Kidney epithelial cell (primary cell): Measurements from ENCODE around the gene SEMA3G. TPM values are rescaled to one million over a fixed set of nuclear protein-coding genes. Genes with fewer than 3 reads are reported as not detected.
A peak's percentile ranks its signal among the peaks of the same experiment; 100 is the strongest.

Experiments
- DNase-seq: peaks from one replicate; pipeline ENCODE4 v3.0.0-alpha.2; 2010; ENCODE audit warnings: low read depth
- H3K27me3 ChIP-seq: 2 replicates; pipeline ENCODE4 v1.6.0; 2011; ENCODE audit warnings: low read length; ENCODE audit not compliant: control insufficient read depth, insufficient read depth
- H3K36me3 ChIP-seq: 2 replicates; pipeline ENCODE4 v1.5.1; 2011; ENCODE audit warnings: low read length; ENCODE audit not compliant: control insufficient read depth, insufficient read depth
- H3K4me3 ChIP-seq: 2 replicates; pipeline ENCODE4 v1.5.1; 2011; ENCODE audit warnings: low read depth, mild to moderate bottlenecking, control low read depth, low read length
- total RNA-seq: library from RNA; depleted of rRNA; stranded (reverse); fragments of >200 nt; gene quantifications from 2 replicates; pipeline ENCODE4 v1.2.3, GENCODE V29; 2015
- TF ChIP-seq, protein P1 (sequence below): IDR thresholded peaks from 2 replicates; pipeline ENCODE4 v1.5.1; 2011; ENCODE audit warnings: mild to moderate bottlenecking, moderate library complexity, low read length, control low read depth, inconsistent platforms; ENCODE audit not compliant: insufficient read depth, poor library complexity, severe bottlenecking

The SEMA3G gene
- total RNA-seq, 1 donor from 2014 or later, result 0.21 TPM

DNA sequence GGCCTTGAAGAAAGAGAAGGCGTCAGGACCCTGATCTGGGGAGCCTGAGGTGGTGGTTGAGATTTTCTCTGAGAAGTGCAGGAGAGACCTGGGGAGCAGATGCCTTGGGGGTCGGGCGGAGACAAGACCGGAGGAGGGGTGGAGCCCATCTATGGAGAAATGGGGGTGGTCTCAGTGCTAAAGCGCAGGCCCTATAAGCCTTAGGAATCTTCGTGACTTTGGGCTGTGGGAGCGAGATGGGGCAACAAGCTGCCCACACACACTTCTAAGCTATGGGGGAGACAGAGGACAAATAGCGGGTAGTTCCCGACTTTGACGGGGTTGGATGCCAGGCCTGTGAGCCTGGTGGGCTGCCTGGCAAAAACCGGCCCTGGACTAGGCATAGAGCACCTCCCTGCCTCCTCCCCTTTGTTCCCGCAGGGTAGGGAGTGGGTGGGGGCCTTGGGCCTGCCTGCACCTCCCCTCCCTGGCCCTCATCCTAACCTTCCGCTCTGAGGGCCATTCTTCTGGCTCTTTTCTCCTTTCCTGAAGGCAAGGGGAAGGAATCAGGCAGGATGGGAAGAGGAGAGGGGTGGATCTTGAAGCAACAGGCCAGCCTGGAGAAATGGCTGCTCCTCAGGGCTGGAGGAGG, 11.4 kb upstream of the SEMA3G start:
- TF ChIP-seq, protein P1, sequence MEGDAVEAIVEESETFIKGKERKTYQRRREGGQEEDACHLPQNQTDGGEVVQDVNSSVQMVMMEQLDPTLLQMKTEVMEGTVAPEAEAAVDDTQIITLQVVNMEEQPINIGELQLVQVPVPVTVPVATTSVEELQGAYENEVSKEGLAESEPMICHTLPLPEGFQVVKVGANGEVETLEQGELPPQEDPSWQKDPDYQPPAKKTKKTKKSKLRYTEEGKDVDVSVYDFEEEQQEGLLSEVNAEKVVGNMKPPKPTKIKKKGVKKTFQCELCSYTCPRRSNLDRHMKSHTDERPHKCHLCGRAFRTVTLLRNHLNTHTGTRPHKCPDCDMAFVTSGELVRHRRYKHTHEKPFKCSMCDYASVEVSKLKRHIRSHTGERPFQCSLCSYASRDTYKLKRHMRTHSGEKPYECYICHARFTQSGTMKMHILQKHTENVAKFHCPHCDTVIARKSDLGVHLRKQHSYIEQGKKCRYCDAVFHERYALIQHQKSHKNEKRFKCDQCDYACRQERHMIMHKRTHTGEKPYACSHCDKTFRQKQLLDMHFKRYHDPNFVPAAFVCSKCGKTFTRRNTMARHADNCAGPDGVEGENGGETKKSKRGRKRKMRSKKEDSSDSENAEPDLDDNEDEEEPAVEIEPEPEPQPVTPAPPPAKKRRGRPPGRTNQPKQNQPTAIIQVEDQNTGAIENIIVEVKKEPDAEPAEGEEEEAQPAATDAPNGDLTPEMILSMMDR, result no peak
- no peak for DNase-seq
- H3K36me3 ChIP-seq, result no peaks in the 10 kb centered on the region
- peak overlapping the region; percentile 88 for H3K4me3 ChIP-seq
- no peaks in the 10 kb centered on the region for H3K27me3 ChIP-seq

DNA sequence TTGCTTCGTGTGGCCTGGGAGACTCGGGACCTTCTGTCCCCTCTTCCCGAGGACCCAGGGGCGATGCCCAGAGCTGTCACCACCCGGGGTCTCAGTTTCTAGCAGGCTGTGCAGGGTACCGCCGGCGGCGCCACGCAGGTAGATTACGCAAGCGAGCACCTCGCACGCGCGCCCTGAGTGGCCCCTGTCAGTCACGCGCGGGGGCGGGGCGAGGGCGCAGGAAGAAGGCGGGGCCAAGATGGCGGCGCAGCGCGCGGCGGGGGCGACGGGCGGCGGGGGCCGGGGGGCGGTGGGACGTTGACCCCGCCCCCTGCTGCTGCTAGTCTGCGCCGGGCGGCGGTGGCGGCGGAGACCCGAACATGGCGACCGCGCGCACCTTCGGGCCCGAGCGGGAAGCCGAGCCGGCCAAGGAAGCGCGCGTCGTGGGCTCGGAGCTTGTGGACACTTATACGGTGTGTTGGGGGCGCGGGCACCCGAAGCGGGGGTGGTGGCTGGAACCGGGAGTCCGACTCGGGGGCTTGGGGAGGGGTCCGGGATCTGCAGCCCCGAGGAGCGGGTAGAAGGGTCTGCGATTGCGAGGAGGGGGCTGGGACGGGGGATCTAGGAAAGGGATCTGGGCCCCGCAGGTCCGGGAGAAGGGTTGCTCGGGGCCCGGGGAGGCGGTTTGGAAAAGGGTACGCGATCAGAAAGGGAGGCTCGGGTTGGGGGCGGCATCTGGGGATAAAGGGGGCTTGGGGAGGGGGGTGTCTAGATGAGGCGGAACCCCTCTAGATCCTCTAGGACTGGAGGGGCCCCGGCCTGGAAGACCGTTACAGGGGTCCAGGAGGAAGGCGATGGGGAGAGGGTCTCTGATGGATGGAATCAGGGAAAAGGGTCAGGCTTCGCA, 10.6 kb upstream of the SEMA3G start, which contains the start of gene NISCH:
TSS of gene NISCH (plus strand) at position 322 of the 886 bp plus-strand sequence. CDS start at position 360, 38 bp downstream.
- Histone ChIP-seq H3K36me3 (no peaks in the 10 kb centered on the region), H3K27me3 (no peaks in the 10 kb centered on the region), H3K4me3 (peak within 1 kb of the TSS; percentile 88)
- TF ChIP-seq, protein P1, result no peak
- DNase-seq, result peak; percentile 16

DNA sequence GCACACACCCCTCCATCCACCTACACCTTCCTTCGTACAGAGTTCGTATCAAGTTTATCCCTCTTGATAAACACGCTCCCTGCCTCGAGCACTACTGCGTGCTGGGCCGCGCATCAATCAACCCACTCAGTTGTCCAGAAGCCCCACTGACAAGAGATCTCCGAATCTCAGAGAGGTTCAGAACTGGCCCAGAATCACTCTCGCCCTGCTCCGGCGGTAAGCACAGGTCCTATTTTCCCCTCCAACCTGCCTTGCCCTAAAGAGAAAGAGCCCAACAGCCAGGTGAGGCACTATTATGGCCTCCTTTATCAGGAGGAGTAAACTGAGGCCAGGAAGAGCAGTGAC, 10.0 kb upstream of the SEMA3G start:
- no peaks in the 10 kb centered on the region for H3K36me3 ChIP-seq
- no peak for DNase-seq
- peak overlapping the region; percentile 88 for H3K4me3 ChIP-seq
- no peaks in the 10 kb centered on the region for H3K27me3 ChIP-seq
- TF ChIP-seq, protein P1, result no peak

DNA sequence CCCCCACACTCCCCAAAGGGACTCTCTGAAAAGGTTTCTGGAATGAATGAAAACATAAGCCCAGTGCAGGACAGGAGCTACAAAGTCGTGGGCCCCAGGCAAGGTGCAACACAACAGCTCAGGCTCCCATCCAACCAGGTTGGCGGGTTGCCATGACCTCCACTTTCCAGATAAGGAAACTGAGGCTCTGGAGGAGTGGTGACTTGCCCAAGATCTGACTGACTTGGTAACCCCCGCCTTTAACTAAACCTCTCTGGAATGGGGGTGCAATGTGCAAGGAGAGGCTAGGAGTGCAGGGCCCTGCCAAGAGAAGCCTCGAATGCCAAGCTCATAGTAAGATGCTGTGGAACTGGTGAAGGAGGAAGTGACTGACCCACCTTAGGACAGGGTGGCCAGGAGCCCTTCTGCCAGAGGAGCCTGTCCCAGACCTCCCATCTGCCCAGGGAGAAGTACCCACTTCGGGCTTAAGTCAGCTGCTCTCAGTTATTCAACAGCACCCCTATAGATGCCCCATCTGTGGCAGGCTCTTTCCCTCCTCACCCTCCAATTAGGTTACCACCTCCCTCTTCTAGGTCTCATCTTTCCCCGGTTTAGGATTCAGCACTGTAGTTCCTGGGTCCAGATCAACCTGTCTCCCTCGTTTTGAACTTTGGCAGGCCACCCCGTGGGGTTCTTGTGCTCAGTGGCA, 9.5 kb upstream of the SEMA3G start:
- Histone ChIP-seq H3K27me3 (no peaks in the 10 kb centered on the region), H3K4me3 (no peak overlapping the region), H3K36me3 (no peaks in the 10 kb centered on the region)
- DNase-seq, result no peak
- TF ChIP-seq, protein P1, result no peak

DNA sequence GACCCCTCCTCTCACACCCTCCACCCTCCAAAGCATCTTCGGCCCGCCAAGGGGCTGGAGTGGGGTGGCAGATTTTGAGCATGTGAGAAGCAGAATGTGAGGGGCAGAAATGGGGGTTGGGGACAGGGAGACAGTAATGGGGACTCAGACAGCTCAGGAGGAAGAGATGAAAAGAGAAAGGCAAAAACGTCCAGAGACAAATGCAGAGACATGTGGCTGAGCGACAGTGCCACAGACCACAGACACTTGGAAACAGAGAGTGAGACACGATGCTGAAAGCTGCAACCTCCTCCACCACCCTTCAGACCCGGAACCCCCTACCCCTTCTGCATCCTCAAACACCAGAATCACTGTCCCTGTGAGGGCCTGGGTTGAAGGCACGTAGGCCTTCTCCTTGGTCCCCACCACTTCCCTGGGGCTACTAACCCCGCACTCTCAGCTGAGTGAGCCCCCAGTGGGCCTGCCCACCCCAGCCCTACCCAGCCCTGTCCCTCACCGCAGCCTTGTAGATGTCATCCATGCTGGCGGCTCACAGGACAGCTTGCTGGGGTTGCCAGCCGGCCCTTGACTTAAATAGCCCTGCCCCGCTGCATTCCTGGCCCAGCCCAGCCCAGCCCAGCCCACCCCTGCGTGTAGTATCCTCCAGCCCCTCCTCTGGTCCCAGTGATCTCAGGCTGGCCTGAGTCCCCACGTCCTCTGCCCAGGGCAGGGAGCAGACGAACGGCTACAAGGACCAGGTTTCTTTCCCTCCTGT, 8.8 kb upstream of the SEMA3G start, which contains the start of gene TNNC1:
TSS of gene TNNC1 (minus strand) at position 546 of the 754 bp plus-strand sequence. CDS start at position 520, 26 bp downstream.
- TF ChIP-seq, protein P1, result no peak
- Histone ChIP-seq H3K4me3 (no peak within 1 kb of the TSS), H3K36me3 (no peaks in the 10 kb centered on the region), H3K27me3 (no peaks in the 10 kb centered on the region)
- no peak for DNase-seq
